Keratinocyte (primary cell): ENCODE data around the gene CPS1. TPM values are rescaled to one million over a fixed set of nuclear protein-coding genes. Genes with fewer than 3 reads are reported as not detected.

Source experiments
- DNase-seq: peaks from one replicate; pipeline ENCODE4 v3.0.0-alpha.2; 2011; ENCODE audit warnings: low read depth, missing footprints, low spot score
- FAIRE-seq: peaks from 2 replicates; lab custom pipeline; 2011; peaks lifted over from hg19 to GRCh38; lab: Jason Lieb, UNC
- H2AFZ ChIP-seq: 2 replicates; pipeline ENCODE4 v1.6.0; 2012; ENCODE audit warnings: low read length, control low read depth, inconsistent platforms; ENCODE audit not compliant: control insufficient read depth
- H3K27ac ChIP-seq: 2 replicates; pipeline ENCODE4 v1.5.1; 2011; ENCODE audit warnings: low read length; ENCODE audit not compliant: control insufficient read depth, insufficient read depth
- H3K27me3 ChIP-seq: 3 replicates; pipeline ENCODE4 v1.6.0; 2011; ENCODE audit warnings: low read length; ENCODE audit not compliant: control insufficient read depth, insufficient read depth; ENCODE audit errors: extremely low read depth
- H3K36me3 ChIP-seq, 2 experiments: 2 replicates in 1 of 2; 3 replicates in 1 of 2; pipeline ENCODE4 v1.5.1; 2011; ENCODE audit warnings: low read length in 2 of 2, mild to moderate bottlenecking in 1 of 2; ENCODE audit not compliant: control insufficient read depth in 2 of 2, insufficient read depth in 2 of 2; ENCODE audit errors: extremely low read depth in 1 of 2
- H3K4me1 ChIP-seq: 3 replicates; pipeline ENCODE4 v1.5.1; 2011; ENCODE audit warnings: low read length; ENCODE audit not compliant: control insufficient read depth, insufficient read depth; ENCODE audit errors: extremely low read depth
- H3K4me2 ChIP-seq: 3 replicates; pipeline ENCODE4 v1.6.0; 2011; ENCODE audit warnings: low read depth, low read length; ENCODE audit not compliant: control insufficient read depth, insufficient read depth; ENCODE audit errors: extremely low read depth
- H3K4me3 ChIP-seq, 3 experiments: fragments of 200-600 bp in 1 of 3; sonication (generic) in 1 of 3; 2 replicates in 2 of 3; 3 replicates in 1 of 3; pipeline ENCODE4 v1.5.1; 2011 to 2016; ENCODE audit warnings: low read length in 3 of 3, mild to moderate bottlenecking in 3 of 3, control low read depth in 2 of 3, inconsistent platforms in 1 of 3, low read depth in 1 of 3, mixed read lengths in 1 of 3, mixed run types in 1 of 3, moderate library complexity in 1 of 3; ENCODE audit not compliant: control insufficient read depth in 2 of 3, insufficient read depth in 2 of 3; ENCODE audit errors: extremely low read depth in 1 of 3
- H3K79me2 ChIP-seq: 2 replicates; pipeline ENCODE4 v1.6.0; 2012; ENCODE audit warnings: low read length; ENCODE audit not compliant: control insufficient read depth, insufficient read depth
- H3K9ac ChIP-seq: 3 replicates; pipeline ENCODE4 v1.6.0; 2011; ENCODE audit warnings: low read length; ENCODE audit not compliant: control insufficient read depth, insufficient read depth; ENCODE audit errors: extremely low read depth
- H3K9me1 ChIP-seq: 3 replicates; pipeline ENCODE4 v1.6.0; 2011; ENCODE audit warnings: low read length; ENCODE audit not compliant: control insufficient read depth, insufficient read depth; ENCODE audit errors: extremely low read depth
- H3K9me3 ChIP-seq: 2 replicates; pipeline ENCODE4 v1.5.1; 2012; ENCODE audit warnings: low read depth, low read length; ENCODE audit not compliant: control insufficient read depth
- H4K20me1 ChIP-seq: 3 replicates; pipeline ENCODE4 v1.6.0; 2011; ENCODE audit warnings: low read length; ENCODE audit not compliant: control insufficient read depth, insufficient read depth; ENCODE audit errors: extremely low read depth
- CTCF ChIP-seq, 3 experiments: IDR thresholded peaks in 1 of 3; conservative IDR thresholded peaks in 1 of 3; optimal IDR thresholded peaks in 1 of 3; 2 replicates in 2 of 3; 3 replicates in 1 of 3; pipeline versions ENCODE3 to v1.5.1; 2011; ENCODE audit warnings: low read length in 3 of 3, mild to moderate bottlenecking in 3 of 3, moderate library complexity in 2 of 3, control low read depth in 1 of 3, inconsistent platforms in 1 of 3; ENCODE audit not compliant: insufficient read depth in 2 of 3; ENCODE audit errors: extremely low read depth in 1 of 3
- EZH2 ChIP-seq: IDR thresholded peaks from one replicate; pipeline ENCODE4 v1.6.1; 2012; ENCODE audit warnings: inconsistent platforms, mild to moderate bottlenecking, low read length, moderate library complexity
- dilution Hi-C: fragments of 300-500 bp; cut with MboI; formaldehyde crosslinking; loops from one replicate; pipeline ENCODE4 v1.7.0; 2020; ENCODE audit warnings: low sequenced_read_pairs; ENCODE audit not compliant: extremely low pct_ligation_motif_present
- polyA plus RNA-seq, 5 experiments: library from polyadenylated mRNA; depleted of rRNA in 3 of 5; stranded (reverse) in 3 of 5; stranded (forward) in 1 of 5; unstranded in 1 of 5; fragments of >200 nt; gene quantifications; 1 replicate in 1 of 5; 2 replicates in 3 of 5; 3 replicates in 1 of 5; pipeline versions ENCODE4 v1.2.1 to v1.2.3, GENCODE V29; 2011 to 2012; ENCODE audit warnings: missing spikeins in 2 of 5, low read depth in 1 of 5, low replicate concordance in 1 of 5

CPS1 gene
- polyA plus RNA-seq, 1 donor (not counting 4 experiments of a cell fraction or from before 2014, with no cell fraction given): 33.0 TPM

- dilution Hi-C loops: no loop called here
Observed at GRCh38 chr2:210541290-210541902, 15.0 kb upstream of the CPS1 start.

GRCh38 chr2:210544007-210544590 lies 12.3 kb upstream of the CPS1 start:
- H3K79me2 ChIP-seq: no peaks in the 10 kb centered on the region
- no peak overlapping the region for H3K27ac ChIP-seq
- no peak overlapping the region for H3K4me3 ChIP-seq
- H3K9ac ChIP-seq: no peak overlapping the region
- no peak overlapping the region for H3K4me2 ChIP-seq
- no peak for DNase-seq
- no peak for TF ChIP-seq EZH2
- no peak for TF ChIP-seq CTCF (optimal IDR thresholded peaks at IDR 0.05 in 1 of 3, IDR thresholded peaks at IDR 0.05 in 1 of 3, conservative IDR thresholded peaks at IDR 0.05 in 1 of 3; ENCODE audit: extremely low read depth in 1 of 3, insufficient read depth in 2 of 3, low read length in 3 of 3)
- dilution Hi-C loops: no loop called here
- H2AFZ ChIP-seq: no peak overlapping the region
- H3K4me1 ChIP-seq: no peaks in the 10 kb centered on the region
- no peaks in the 10 kb centered on the region for H3K27me3 ChIP-seq
- FAIRE-seq: no peak
- no peaks in the 10 kb centered on the region for H3K36me3 ChIP-seq
- H3K9me1 ChIP-seq: no peaks in the 10 kb centered on the region
- no peaks in the 10 kb centered on the region for H4K20me1 ChIP-seq
- H3K9me3 ChIP-seq: no peaks in the 10 kb centered on the region

More at GRCh38 chr2:210541290-210541902, 15.0 kb upstream of the CPS1 start:
- H3K27me3 ChIP-seq: no peaks in the 10 kb centered on the region
- no peaks in the 10 kb centered on the region for H3K9me1 ChIP-seq
- H3K36me3 ChIP-seq: no peaks in the 10 kb centered on the region
- H3K9ac ChIP-seq: no peak overlapping the region
- no peak overlapping the region for H3K4me2 ChIP-seq
- TF ChIP-seq CTCF (optimal IDR thresholded peaks at IDR 0.05 in 1 of 3, IDR thresholded peaks at IDR 0.05 in 1 of 3, conservative IDR thresholded peaks at IDR 0.05 in 1 of 3; ENCODE audit: extremely low read depth in 1 of 3, insufficient read depth in 2 of 3, low read length in 3 of 3) (no peak), EZH2 (no peak)
- no peaks in the 10 kb centered on the region for H4K20me1 ChIP-seq
- no peak for FAIRE-seq
- no peaks in the 10 kb centered on the region for H3K79me2 ChIP-seq
- no peaks in the 10 kb centered on the region for H3K4me1 ChIP-seq
- no peak overlapping the region for H3K4me3 ChIP-seq
- H3K27ac ChIP-seq: no peak overlapping the region
- DNase-seq: no peak
- no peak overlapping the region for H2AFZ ChIP-seq
- no peaks in the 10 kb centered on the region for H3K9me3 ChIP-seq
